HG02870 (cell line): Measurements from ENCODE around the gene DOCK10.
"Not testable (repeated sequence)": the region's sequence is repeated elsewhere in the genome, so short reads cannot be mapped to it uniquely, and the experiment has no call there.

Experiments used
- ATAC-seq: cut with Tn5 transposase; IDR thresholded peaks from one replicate; pipeline ENCODE4 v1.9.1; 2021; ENCODE audit warnings: mild to moderate bottlenecking, moderate library complexity; ENCODE audit not compliant: unreplicated experiment

DOCK10 gene

DNA sequence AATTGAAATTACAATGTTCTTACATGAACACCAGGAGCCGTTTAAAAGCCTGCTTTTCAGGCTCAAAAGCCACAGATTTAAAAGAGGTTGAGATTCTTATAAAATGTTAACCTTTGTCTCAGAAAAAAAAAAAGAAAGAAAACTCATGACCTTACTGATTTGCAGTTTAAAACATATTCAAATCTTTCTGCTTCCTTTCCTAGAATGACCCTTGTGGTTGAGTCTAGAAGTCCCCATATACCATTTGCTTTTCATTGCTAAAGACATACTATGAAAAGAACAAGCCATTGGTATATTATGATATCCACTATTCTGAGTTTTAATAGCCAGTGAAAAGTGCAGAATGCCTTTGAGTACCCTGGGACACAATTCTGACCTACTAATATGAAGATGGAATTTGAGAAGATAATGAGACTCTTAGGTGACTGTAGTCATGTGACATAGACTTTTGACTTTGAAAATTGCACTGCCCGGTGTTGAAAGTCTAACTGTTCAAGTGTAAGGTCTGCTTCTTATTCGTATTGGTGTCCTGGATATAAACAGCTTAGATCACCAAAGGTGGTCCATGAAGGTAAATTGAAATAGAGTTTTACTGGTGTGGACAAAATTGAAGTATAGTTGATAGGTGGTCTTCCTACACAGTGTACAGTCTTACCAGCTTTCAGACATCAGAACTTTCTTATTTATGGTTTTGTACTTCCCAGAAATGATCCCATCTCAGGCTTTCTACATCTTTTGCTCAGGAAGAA is 117.0 kb downstream of the DOCK10 start:
- no peak for ATAC-seq

- ATAC-seq = no peak
Measured at GRCh38 chr2:224924631-224925030, 117.6 kb downstream of the DOCK10 start.

DNA sequence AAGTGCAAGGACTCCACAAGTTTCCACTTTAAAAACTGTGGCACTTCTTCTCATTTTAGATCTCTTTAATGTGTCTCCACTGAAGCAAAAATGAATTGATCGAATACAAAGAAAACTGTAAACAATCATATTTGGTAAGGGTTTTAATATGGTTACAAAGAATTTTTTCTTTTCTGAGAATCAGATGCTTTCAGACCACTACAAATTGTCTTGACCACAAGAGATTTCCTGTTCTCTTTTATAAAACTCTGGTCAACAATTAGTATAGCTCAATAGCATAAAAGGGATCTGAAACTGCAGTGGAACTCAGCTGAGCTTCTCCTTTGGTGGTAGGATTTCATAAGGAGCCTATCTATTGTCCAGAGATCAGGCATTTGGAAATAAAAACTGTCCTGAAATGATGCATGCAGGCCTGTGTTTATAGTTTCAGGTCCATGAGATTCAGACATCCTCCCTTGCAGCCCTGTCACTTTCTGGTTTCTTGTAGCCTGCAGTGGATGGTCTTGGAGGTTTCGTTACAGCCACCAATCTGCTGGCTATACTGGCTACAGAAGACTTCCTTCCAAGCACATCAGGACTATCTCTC is 120.0 kb downstream of the DOCK10 start:
- peak; percentile 56 for ATAC-seq

DNA sequence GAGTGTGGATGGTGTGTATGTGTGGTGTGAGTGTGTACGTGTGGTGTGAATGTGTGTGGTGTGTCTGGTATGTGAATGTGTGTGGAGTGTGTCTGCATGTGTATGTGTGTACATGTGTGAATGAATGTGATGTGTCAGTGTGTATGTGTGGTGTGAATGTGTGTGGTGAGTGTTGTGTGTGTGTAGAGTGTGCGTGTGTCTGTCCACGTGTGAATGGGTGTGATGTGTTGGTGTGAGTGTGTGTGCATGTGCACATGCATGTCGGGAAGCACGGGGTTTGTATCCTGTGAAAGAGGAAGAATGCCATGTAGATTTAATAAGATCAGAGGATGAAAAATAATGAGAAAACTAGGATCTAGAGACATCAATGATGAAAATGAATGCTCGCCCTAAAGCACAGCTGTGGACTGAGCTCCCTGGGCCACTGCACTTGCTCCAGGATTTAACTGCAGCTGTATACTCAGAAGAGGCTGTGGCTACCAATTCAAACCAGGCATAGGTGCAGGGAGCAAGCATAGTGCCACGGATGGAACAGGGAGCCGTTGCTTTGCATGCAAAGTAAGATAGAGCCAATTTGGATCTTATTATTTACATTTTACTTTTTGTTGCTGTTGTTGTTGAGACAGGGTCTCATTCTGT is 122.7 kb downstream of the DOCK10 start:
- no peak for ATAC-seq

DNA sequence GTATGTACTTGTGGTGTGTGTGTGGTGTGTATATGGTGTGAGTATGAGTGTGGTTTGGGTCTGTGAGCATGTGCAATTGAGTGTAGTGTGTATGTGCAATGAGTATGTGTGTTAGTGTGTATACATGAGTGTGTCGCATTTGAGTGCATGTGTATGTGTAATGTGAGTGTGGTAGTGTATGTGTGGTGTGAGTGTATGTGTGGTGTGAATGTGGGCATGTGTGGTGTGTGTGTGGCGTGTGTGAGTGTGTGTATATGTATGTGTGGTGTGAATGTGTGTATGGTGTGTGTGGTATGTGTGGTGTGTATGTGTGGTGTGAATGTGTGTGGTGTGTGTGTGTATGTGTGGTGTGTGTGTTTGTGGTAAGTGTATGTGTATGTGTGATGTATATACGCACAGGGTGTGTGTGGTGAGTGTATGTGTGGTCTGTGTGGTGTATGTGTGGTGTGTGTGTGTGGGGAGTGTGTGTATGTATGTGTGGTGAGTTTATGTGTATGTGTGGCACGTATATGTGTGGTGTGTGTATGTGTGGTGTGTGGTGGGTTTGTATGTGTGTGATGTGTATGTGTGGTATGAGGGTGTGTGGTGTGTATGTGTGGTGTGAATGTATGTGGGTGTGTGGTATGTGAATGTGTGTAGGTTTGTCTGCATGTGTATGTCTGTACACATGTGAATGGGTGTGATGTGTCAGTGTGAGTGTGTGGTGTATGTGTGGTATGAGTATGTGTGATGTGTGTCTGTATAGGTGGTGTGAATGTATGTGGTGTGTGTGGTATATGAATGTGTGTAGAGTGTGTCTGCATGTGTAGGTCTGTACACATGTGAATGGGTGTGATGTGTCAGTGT is 123.4 kb downstream of the DOCK10 start:
- no peak for ATAC-seq

GRCh38 chr2:224917246-224917645 is 125.0 kb downstream of the DOCK10 start:
- ATAC-seq = not testable (repeated sequence)

- no peak for ATAC-seq
Measured at GRCh38 chr2:224915136-224915535, 127.1 kb downstream of the DOCK10 start.

DNA sequence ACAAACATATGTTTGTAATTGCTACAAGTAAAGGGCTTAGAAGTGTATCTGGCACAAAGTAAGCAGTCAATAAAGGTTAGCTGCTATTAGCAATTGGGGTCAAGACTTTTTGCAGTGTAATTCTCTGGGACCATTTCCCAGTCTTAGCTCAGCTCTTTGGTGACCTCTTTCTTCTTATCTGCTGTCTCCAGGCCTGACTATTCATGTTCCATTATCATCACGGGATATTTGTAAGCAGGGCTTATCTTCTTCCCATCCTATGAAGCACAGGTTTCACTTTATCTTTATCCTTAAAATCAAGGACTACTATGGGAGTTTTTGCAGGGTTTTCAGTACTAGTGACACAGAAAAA is 131.7 kb downstream of the DOCK10 start:
- ATAC-seq = no peak

DNA sequence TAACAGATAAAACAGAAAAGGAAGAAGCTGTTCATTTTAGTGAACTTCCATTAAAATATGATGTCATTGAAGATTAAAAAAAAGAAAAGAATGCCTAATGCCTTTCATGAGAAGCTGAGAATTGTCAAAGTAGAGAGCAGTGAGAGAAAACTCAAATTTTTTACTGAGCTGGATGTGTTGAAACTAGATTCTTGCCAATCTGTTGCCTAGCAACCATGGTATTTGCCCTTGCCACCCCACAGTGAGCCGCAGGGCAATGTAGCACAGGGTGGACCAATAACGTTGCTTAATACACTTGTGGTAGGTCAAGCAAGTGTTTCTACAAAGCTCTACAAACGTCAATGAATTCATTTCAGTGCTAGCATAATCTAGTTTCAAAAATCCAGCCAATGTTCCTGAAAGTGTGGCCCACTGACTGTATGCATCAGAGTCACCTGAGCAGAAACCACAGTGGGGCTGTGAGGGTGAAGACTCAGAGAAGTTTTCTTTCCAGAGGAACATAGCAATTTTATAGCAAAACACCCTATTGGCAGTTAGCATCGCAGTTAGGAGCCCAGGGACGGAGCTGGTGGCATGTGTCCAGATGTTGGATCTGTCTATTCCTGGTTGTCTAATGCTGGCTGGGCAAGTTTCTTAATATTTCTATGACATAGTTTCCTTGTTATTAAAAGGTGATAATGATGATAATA is 132.2 kb downstream of the DOCK10 start:
- ATAC-seq = no peak

DNA sequence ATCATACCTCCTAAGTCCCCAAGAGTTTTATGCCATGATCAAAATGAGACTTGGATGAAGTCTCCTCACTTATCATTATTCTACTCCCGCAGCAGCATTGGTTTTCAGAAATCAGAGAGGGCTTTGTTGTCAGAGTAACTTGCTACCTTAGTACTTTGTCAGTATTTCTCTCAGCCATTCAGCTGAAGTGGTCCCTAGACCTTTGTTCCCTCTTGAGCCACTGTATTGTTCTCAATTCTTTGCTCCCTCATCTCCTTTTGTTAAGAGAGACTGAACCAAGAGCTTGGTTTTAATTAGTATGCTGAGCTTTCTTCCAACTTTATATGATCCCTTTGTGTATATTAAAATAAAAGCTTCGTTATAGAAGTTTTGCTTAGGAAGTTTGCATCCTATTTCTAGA is 133.4 kb downstream of the DOCK10 start:
- ATAC-seq = no peak

DNA sequence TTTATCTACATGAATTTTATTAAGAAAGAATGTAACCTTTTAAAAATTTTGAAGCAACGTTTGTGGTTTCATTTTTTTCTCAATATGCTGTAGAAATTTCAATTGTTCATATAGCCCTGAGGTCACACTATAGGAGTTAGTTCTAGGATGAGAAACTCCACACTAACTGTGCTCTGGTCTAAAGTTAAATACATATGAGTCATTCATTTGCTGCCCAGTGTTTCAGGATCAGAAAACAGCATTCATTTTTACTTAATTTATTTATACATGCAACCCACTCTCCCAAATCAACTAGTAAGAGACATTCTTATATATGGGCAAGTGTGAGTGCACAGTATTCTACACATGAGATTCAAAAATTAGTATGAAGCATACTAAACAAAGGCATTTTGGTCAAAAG is 137.9 kb downstream of the DOCK10 start:
- ATAC-seq = no peak

- no peak for ATAC-seq
Measured at GRCh38 chr2:224903621-224904020, 138.6 kb downstream of the DOCK10 start.

GRCh38 chr2:224901121-224901676 is 141.1 kb downstream of the DOCK10 start:
- no peak for ATAC-seq

DNA sequence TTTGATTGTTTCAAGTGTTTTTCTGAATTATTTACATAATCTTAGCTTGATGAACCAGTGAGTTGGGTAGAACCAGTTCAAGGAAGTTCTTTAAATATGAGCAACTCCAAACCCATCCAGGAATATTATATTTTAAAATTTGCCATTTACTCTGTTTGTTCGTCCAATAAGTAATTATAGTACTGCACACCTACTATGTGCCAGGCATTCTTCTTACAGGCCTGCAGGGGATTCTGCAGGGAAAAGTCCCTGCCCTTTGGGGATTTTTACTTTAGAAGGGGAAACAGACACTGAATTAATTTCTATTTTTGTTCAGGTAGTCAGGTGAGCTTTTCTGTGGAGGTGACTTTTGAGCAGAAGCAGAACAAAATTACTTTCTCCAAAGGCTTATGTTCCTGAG is 146.9 kb downstream of the DOCK10 start:
- no peak for ATAC-seq

DNA sequence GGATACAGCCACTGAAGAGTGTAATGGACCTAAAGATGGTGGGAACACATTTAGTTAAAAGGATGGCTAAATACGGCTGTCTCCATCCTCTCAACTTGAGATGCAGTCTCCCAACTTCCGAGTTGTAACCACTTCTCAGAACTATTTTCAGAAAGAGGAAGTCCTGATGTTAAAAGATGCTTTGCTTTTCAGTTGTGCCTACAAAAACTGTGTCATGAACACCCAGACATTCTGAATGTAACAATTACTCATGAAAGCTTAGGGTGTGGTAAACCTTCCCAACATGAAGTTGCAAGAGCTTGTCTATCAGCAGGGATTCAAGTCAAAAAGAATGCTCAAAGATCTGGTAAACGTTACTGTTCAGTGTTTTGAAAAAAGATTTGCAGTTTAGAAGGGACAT is 147.9 kb downstream of the DOCK10 start:
- ATAC-seq = peak; percentile 86

DNA sequence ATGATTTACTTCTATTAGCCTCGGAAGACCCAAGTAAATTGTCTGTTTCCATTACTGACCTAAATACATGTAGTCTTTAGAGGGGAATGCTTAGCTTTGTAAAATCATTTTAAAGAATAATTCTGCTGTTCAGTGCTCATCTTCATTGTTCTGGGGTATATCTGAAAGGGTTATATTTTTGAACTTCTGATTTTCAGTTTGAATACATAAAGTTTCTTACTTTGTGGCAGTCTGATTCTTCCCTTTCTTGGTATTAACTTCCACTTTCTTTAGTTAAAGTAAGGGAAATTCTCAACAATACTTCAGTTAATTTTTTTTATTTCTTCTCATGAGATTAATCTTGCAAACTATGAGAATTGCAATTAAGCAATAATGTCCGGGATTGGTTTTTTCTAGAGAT is 148.4 kb downstream of the DOCK10 start:
- ATAC-seq = peak; percentile 54

DNA sequence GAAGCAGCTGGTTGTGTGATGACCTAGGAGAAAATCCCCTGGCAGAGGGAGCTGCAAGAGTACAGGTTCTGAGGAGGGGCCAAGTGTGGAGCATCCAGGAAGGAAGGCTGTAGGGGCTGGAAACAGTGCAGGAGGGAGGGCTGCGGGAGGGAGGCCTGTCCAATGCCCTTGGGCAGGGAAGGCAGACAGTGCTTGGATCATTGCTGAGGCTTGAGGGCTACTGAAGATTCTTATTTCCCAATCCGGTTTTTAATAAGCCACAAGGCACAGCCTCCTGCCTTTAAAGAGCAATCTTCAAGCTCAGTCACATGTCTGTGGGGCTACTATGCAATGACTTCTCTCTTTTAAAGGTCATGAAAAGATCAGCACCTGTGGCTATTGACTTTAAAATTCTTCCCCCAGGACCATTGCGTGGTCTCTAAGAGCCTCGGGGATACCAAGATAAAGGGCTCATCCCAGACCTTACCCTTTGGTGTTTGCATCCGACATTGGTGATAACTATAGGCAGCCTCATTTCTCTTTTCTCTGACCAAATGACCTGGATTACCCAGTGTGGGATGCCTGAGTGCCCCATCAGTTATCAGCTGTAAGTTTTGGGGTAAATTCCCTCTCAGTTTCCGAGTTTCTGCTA is 149.6 kb downstream of the DOCK10 start:
- no peak for ATAC-seq

DNA sequence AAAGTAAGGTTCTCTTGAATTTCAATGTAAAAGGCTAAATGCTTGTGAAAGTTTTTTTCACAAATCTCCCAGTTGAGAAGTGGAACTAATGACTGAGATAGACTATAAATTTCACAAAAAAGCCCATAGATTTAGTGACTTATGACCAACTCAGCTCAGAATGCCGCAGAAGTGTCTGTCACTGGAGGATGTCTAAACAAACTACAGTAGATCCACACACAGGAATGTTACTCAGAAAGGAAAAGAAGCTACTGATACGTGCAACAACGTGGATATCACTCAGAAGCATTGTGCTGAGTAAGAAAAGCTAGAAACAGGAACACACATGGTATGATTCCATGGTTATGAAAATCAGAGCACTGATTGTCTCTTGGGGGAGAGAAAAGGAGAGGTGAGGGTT is 151.9 kb downstream of the DOCK10 start:
- ATAC-seq = no peak

DNA sequence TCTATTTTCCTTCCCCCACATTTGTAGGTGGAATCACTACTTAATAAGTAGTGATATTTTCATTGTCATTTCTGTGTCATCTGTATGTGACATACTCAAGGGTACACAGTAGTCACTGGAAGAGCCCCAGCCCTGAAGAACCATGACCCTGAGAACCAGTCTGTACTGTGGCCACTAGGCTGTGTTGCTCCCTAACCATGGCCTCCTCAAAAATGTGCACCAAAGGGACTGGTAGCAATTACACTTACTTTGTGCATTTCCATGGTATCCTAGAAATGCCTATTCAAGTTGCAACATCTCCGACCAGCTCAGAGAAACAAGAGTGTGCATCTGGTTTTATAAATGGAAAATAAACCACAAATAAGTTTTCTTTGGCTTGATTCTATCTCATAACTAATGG is 155.1 kb downstream of the DOCK10 start:
- no peak for ATAC-seq
